GM19467 (cell line): Measurements from ENCODE around the gene TCFL5.

ENCODE experiments used
- ATAC-seq: cut with Tn5 transposase; IDR thresholded peaks from one replicate; pipeline ENCODE4 v1.9.1; 2021; ENCODE audit warnings: mild to moderate bottlenecking, moderate library complexity; ENCODE audit not compliant: unreplicated experiment

The TCFL5 gene

DNA sequence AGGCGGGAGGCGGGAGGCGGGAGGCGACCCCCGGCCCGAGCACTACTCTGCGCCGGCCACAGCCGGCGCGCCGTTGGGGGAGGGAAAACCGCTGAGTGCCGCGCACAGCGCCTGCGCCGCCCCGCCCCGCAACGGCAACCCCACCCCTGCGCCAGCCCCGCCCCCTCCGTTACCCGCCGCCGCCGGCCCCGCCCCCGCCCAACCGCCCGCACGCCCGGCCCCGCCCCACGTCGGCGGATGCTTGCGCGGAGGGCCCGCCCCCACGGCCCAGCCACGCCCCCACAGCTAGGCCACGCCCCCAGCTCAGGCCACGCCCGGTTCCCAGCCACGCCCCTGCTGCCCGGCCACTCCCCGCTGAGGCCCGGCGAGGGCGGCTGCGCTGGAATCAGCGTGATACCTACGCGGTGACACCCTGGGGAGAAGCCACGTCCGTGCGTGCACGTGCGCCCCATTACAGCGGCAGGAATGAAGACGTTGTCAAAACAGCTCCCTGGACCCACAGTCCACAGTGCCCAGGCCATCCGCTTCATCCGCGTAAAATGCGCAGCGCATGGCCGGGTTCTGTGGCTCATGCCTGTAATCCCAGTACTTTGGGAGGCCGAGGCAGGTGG is at the start of gene TCFL5:
TSS of gene TCFL5 (minus strand) at position 97 of the 611 bp plus-strand sequence. CDS start 152 bp downstream, outside the sequence.
- peak; percentile 59 for ATAC-seq

DNA sequence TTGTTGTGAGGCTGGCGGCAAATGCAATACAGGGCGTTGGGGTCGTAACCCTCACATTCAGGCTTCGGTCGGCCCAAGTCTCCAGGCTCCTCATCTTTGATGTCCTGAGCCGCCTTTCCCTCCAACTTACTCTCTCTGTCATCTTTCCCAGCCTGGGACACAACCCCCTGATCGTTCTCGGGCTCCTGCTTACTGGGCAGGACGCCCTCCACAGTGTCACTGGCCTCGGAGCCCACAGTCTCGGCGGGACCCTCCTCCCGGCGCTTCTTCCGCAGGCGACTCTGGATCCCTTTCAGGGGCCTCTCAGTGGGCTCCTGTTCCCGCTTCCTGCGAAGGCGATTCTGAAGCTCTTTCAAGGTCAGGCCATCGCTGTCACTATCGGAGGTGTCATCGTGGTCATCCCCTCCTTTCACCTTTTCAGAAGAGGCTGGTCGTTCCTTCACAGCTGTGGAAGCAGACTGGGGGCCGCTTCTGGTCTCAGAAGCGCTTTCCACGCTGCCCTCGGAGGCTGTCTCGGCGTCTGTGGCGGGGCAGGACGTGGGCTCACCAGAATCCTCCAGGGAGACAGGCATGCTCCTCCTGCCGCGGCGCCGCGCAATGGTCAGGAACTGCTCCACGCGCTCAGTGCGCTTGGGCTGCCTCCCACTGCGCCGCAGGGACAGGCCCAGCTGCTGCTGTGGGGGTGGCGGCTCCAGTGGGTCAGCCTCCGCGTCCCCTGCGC is 49.3 kb upstream of the TCFL5 start:
- ATAC-seq = no peak

DNA sequence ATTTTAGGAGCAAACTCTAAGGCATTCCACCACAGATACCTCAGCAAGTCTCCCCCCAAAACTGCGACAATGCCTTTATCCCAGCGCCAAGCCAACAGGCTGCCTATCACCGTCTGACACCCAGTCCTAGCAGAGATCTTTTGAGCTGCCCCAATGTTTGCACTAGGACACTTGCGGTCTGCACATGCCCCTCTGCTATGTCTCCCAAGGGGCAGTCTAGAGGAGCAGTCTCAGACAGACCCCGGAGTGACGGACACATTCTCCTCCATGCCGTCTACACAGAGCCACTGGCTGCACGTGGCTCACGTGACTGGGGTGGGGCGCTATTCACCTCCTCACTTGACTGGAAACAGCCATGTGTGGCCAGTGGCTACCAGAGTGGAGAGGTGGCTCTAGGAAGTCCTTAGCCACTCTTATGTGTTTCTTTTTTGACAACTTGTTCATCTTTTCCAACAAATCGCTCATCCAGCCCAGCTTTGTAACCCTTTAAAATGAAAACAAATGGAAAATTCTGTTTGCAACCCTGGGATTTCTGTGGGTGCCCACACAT is 48.7 kb upstream of the TCFL5 start:
- ATAC-seq = no peak

DNA sequence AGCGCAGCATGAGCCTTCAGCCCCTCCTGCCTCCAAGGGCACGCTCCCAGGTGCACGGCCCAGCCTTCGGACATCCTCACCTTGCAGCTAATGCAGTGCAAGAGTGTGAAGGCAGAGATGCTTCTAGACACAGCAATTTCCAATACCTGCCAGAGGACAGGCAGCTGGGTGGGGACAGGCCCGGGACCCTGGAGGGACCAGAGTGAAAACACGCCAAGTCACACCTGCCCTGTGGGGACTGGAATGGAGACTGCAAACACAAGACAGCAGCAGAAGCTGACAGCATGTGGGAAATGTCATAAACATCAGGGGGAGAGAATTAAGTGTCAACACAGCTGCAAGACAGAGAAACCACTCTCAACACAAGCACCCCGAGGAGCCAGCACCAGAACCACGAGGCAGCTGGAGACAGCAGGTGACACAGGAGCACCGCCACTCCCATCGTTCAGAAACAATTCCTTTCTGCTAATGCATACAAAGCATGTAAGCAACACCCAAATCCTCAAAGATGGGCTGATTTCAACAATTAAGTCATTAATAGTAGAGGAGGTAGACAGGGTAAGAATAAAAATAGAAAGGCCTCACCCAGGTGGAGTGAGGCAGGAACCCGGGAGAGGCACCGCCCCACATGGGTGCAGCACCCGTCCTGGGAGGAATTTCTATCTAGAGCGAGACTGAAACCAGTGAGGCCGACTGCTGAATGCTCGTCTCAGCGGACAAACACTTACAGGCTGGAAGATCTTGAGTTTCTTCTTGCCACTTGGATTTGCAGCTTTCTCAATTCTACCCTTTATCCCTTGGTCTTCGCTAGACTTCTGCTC is 47.6 kb upstream of the TCFL5 start:
- no peak for ATAC-seq

DNA sequence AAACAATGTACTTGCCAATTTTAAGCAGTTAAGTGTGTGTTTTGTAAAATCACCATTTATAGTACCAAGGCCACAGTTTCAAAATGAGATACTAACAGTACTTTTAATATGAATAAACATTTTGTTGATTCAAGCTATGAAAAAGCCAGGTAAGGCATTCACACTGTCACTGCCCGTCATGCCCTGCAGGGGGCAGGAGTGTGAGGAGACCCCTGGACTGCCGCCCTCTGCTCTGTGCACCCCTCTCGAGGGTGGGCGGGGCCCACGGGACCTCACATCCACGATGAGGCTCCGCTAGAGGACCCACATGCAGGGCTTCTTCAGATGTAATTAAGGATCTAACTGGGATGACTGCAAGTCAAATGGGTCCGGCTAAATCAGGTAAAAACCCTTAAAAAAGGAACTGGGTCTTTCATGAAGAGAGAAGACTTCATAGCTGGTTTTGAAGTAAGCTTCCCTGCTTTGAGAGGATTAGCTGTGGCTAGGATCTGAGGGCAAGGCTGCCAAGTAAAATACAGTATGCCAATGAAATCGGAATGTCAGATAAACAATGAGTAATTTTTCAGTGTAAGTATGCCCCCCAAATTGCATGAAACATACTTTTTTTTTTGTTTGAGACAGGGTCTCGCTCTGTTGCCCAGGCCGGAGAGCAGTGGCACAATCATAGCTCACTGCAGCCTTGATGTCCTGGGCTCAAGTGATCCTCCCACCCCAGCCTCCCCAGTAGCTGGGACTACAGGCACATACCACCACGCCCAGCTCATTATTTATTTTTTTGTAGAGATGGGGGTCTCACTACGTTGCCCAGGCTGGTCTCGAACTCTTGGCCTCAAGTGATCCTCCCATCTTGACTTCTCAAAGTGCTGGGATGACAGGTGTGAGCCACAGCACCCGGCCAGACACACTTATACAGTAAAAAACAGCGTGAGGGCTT is 46.0 kb upstream of the TCFL5 start:
- ATAC-seq = no peak

DNA sequence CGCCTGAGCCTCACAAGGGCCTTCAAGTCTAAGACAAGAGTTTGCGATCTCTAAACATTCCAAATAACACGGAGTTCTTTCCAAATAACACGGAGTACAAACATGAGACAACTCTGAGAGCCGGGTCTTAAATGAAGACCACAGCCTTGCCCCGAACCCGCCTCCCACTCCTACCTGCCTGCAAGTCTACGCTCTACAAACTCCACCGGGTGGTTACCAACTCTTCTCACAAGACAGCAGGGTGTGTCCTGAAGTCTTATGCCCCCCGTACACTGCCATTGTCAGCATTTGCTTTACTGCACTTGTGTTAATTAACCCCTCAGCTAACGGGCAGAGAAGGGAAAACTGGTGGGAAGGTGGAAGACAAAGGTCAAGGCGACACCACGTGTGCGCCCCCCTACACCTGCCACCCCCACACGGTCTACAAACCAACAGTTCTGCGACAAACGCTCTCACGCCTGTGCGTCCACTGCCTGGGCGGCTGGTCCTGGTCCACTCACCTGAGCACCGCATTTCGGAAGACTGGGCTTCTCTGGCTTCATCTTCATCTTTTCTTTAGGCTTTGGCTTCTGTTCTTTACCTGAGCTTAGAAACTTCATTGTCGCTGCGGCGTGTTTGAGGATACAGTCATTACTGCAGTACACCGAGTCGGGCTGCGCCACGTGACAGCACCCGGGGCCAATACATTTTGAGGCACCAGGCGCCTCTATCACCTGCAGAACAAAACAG is 45.2 kb upstream of the TCFL5 start:
- ATAC-seq = no peak

DNA sequence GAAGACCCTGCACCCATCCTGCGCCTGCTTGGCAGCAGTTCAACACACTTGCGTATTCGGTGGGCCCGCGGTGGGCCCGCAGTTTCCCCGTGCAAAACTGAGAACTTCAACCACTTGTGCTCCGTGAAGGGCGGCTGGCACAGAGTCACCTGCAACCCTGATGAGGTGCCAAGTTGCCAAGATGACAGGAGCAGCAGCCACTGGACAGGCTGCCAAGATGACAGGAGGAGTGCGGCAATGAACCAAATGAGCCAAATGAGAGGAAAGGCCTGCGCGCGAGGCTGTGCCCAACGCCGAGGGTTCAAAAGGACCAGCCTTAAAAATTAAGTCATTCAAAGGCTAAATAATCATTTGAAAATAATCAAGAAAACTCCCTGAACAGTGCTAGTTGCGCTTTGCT is 44.6 kb upstream of the TCFL5 start:
- no peak for ATAC-seq

- ATAC-seq = no peak
These were observed 44.0 kb upstream of the TCFL5 start for GRCh38 chr20:62905536-62906117.

- ATAC-seq = no peak
These were observed 41.4 kb upstream of the TCFL5 start for GRCh38 chr20:62902926-62903615.

DNA sequence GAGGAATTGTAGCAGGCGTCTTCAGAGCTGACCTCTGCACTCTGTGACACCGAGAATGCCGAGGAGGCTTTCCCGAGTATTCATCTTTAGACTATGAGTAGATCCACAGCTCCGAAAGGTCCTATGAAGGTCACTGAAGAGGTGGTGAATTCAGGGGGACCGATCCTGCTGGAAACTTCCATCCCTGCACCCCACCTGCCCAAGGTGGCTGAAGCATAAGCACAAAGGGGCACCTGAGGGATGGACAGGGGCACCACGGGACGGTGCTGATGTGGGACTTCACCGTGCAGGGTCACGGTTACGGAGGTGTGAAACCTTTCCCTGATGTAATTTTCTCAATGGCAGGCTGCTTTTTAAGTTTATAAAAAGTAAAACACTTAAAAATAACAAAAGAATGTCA is 40.3 kb upstream of the TCFL5 start:
- ATAC-seq = no peak

- no peak for ATAC-seq
These were observed 39.3 kb upstream of the TCFL5 start for GRCh38 chr20:62900692-62901584.

DNA sequence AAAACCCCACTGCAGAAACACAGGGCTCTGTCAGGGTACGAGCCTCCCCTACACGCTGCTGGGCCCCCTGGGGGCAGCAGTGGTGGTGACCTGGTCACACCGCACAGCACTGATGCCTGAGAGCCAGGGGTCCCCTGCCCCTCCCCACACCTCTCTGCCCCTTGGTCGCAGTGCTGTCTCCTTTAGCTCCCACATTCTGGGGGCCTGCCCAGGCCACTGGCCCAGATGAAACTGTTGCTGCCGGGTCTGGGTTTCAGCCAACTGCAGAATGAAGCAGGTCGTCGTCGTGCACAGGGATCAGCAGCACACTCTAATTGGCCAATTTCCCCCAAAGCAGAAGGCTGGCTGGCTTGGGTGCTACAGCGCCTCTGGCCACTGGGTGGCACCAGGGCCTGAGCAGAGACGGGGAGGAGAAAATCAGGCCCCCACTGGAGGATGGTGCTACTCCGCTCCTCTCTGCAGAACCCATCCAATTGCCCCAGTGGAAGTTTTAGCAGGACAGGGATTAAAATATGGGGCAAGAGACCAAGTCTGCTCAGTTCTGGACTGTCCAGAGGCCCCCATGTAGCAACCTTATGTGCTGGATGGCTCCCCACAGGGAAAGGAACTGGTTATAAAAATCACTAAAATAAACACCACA is 38.5 kb upstream of the TCFL5 start:
- peak; percentile 65 for ATAC-seq

DNA sequence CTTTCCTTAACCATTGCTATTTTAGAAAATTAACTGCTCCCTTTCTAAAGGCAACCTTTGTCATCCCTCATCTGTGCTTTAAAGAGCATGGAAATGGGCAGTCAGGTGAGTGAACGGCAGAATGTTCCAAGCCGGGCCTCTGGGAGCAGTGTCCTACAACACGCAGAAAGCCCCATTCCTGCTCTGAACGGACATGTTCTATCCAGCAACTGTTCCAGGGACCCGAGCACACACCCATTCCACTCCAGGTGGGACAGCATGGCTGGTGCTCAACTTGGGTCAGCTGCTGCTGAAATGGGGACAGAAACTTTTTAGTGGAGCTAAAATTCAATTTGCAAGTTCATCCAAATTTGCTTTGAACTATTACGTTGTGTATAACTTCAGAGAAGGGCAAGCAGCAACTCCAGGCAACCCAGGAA is 38.0 kb upstream of the TCFL5 start:
- no peak for ATAC-seq

DNA sequence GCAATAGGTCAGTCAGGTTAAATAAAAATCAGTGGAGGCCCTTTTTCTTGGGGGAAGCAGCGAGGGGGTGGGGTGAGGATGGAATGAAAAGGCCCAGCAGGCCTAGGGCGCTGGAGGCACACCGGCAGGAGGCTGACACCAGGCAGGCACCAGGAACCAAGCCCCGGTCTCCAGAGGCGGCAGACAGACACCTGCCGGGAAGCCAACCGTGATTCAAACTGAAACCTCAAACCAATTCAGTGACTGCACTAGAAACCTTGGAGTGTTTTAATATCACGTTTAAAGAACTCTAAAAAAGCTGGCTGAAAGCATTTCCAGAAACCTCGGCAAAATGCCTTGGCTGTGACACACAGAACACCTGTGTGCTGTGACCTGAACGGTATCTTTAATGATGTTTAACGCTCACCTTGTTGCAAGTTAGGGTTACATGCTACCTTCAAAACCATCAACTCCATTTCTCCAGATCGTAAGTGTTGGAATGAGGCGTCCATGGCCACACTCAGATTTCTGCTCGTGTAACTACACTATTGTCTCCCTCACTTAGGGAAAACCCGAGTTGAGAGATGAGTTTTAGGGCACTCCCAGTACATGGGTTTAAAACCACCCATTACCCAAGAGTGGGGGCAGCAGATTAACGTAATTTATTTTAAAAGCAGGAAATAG is 37.5 kb upstream of the TCFL5 start:
- ATAC-seq = no peak

GRCh38 chr20:62898093-62898964 is 36.7 kb upstream of the TCFL5 start:
- ATAC-seq = no peak

- ATAC-seq = no peak
These were observed 36.0 kb upstream of the TCFL5 start for GRCh38 chr20:62897666-62898065.
